HG03025 (cell line): ENCODE measurements around the gene FEM1A.
"Not testable (repeated sequence)": the region's sequence is repeated elsewhere in the genome, so short reads cannot be mapped to it uniquely, and the experiment has no call there.

Experiments
- ATAC-seq: cut with Tn5 transposase; IDR thresholded peaks from one replicate; pipeline ENCODE4 v1.9.1; 2021; ENCODE audit warnings: mild to moderate bottlenecking, moderate library complexity; ENCODE audit not compliant: unreplicated experiment, low FRiP score

Gene FEM1A

DNA sequence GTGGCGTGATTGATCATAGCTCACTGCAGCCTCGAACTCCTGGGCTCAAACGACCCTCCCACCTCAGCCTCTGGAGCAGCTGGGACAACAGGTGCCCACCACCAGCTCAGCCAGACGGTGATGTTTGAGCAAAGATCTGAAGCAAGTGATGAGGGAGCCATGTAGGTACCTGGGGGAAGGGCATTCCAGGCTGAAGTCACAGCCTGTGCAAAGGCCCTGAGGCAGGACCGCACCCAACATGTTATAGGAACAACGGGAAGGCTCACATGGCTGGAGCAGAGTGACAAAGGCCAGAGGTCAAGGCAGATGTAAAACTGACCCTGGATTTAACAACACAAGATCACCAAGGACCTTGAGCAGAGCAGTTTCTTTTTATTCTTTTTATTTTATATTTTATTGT lies 14.8 kb downstream of the FEM1A start:
- ATAC-seq: no peak

DNA sequence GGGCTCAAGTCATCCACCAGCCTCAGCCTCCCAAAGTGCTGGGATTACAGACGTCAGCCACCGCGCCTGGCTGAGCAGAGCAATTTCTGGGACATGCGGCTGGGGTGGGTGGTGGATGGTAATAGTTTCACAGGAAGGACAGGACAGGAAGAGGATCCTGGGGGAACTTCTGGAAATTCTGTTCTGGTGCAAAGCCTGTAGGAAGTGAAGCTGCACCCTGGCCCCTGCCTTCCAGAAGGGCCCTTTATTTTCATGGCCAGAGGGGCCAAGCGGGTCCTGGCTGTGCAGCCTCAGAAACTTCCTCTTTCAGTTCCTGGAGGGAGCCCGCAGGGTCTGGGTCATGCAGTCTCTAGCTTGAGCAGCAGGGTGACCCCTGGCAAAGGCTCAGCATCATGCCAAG lies 15.7 kb downstream of the FEM1A start:
- no peak for ATAC-seq

DNA sequence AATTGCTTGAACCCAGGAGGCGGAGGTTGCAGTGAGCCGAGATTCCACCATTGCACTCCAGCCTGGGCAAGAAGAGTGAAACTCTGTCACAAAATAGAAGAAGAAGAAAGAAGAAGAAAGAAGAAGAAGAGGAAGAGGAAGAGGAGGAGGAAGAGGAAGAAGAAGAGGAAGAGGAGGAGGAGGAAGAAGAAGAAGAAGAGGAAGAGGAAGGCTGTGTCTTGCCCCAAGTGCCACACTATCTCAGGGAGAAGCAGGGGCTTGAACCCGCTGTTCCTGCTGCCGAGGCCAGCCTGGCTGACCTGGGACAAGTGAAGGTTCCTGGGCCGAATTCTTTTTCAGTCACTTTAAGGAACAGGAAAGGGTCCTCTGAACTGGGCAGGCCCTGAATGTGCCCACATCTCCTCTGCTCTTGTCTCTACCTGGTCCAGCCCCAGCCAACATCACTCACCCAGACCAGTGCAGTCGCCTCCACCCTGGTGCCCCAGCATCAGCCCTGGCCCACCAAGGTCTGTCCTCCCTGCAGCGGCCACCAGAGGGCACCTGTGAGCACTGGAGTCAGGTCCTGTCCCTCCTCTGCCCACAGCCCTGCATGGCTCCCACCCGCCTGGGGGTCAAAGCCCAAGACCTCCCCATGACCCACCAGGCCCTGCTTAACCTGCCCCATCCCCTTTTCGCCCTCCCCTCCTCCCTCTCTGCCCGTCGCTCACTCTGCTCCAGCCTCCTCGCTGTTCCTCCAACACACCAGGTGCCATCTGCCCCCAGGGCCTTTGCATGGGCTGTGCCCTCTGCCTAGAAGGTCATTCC lies 20.0 kb downstream of the FEM1A start:
- no peak for ATAC-seq

DNA sequence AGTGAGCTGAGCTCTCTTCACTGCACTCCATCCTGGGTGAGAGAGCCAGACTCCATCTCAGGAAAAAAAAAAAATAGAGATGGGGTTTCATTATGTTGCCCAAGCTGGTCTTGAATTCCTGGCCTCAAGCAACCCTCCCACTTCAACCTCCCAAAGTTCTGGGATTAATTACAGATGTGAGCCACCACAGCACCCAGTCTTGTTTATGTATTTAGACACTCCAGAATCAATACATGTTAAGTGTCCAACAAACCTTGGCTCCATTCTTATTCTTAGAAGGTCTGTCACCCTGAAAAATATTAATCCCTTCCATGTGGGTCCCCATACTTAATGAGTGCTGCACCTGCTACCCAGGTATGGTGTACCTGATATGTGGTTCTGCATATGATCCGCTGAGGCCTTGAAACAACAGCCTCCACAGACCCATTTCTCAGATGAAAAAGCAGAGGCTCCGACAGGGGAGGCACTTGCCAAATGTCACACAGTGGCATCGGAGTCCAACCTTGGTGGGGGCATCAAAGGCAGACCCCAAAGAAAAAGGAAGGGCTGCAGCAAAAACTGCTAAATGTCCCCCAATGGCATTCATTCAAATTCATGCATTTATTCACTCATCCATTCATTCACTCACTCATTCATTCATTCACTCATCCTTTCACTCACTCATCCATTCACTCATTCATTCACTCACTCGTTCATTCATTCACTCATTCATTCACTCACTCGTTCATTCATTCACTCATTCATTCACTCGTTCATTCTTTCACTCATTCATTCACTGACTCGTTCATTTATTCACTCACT lies 23.3 kb downstream of the FEM1A start:
- ATAC-seq: no peak

DNA sequence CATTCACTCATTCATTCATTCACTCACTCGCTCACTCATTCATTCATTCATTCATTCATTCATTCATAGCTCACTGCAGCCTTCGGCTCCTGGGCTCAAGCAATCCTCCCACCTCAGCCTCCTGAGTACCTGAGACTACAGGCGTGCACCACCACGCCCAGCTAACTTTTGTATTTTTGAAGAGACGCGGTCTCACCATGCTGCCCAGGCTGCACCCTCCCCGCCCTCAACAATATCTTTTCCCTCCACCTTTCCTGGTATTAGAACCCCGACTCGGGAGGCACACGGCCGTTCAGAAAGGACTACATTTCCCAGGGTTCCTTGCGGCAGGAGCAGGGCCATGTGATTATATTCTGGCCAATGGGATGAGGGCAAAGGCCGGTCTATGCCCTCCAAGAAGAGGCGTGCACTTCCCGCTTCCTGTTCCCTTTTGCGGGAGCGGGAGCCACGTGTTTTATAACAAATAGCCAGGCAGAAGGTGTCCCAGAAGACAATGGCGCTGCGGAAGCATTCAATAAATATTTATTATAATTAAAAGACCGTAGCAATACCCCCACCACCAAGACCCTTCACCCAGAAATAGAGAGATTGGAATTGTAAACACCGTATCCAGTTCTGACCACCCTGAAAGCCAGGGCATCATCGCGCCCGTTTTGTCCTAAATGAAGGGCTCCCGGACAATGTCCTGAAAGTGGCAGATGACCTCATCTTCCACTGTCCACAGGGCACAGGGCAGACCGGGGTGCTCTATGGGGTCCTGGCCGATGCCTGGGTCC lies 24.1 kb downstream of the FEM1A start:
- ATAC-seq: no peak

DNA sequence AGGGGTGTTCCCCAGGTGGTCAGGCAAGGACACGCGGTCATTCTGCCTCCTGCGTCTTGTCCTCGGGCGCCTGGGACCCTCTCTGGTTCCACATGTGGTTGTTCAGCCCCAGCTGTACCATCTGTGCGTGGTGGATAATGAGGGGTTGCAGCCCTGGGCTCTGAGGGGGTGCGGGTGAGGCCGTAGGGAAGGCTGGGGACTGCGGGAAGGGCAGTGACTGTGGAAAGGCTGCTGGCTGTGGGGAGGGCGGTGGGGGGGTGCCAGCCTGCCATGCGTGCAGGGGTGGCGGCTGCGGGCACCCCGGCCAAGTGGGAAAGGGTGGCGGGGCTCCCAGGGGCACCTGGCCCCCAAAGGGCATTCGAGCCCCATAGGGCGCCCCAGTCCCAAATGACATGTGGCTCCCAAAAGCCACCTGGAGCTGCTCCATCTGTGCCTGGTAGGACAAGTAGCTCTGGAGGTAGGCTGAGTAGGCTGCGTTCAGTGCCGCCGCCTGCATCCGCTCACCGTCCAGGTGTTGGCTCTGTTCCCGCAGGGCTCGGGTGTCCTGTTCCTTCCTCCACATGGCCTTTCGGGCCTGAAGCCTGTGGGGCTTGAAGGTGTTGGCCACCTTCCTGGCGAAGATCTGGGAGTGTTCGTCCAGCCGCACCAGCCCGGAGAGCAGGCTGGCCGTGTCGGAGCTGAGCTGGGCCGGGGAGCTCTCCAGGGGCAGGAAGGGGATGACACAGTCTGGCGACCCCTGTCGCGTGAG lies 24.8 kb downstream of the FEM1A start:
- no peak for ATAC-seq

DNA sequence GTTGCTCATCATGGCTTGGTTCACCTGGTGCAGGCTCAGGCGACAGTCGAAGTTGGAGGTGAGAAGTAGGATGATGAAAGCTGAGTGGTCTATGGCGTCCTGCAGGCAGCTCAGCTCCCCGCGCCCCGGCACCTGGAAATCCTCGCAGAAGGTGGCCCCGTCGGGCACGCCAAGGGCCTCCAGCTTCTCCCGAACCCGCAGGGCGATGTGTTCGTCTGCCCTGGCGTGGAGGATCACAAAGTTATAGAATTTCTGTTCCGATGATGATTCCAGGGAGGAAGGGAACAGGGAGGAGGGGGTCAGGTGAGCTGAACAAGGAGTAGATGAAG lies 25.4 kb downstream of the FEM1A start:
- no peak for ATAC-seq

DNA sequence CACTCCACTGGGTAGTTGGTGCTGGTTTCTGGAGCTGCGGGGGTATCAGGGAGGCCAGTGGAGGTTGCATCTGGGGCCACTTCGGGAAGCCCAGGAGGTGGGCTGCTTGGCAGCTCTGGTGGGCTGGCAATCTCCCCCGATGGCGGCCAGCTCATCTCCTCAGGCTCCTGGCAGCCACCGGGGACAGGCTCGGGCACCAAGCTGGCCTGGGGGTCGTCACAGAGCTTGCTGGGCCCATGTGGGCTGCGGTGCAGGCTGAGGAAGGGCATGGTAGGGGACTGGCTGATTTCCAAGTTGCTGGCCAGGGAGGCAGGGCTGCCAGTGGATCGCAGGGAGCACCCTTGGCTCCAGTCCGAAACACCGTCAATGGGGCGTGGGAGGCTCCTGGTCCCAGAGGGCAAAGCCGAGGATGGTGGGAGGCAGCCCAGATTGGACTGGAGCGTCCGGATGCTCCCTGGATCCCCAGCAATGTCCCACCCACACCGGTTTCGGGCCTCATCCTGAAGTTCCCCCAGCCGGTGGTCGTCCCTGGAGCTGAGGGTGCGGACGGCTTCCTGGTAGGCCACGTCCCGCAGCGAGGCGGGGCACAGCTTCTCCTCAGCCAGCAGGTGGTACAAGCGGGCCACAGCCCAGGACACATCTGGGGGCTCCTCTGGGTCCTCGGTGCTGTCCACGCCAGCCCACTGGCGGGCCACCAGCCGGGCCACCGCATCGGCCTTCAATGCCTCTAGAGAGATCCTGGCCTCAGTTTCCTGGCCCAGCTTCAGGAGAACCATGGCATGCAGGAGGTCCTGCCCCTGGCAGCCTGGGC lies 26.1 kb downstream of the FEM1A start:
- no peak for ATAC-seq

DNA sequence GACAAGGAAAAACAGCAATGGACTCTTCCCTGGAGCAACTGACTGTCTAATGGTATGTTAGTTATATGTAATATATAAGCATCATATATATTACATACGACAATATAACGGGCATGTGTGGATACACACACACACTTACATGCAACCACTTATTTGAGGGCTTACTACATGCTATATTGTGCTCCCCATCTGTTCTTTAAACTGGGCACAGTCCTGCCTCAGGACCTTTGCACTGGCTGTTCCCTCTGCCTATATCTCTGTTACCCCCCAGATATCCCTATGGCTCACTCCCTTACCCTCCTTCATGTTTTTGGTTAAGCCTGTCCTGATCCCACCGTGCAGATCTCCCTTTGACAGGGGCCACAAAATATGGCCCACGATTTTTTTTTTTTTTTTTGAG lies 29.7 kb downstream of the FEM1A start:
- no peak for ATAC-seq

DNA sequence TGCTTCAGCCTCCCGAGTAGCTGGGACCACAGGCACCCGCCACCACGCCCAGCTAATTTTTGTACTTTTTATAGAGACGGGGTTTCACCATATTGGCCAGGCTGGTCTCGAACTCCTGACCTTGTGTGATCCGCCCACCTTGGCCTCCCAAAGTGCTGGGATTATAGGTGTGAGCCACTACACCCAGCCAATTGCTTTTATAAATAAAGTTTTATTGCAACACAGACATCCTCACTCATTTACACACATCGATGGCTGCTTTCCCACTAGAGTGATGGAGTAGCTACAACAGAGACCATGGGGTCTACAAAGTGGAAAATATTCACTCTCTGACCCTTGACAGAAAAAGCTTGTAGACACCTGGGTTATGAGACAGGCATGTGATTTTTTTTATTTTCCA lies 30.8 kb downstream of the FEM1A start:
- ATAC-seq: not testable (repeated sequence)

DNA sequence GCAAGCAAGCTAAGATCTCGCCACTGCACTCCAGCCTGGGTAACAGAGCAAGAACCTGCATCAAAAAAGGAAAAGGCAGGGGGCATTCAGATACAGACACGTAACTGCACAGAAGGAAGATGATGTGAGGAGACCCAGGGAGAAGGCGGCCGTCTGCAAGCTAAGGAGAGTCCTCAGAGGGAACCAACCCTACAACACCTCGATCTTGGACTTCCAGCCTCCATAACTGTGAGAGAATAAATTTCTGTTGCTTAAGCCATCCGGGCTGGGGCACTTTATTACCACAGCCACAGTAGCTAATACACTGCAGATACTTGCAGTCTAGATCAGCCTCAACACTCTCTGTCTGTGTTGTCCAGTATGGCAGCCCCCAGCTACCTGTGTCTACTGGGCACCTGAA lies 32.0 kb downstream of the FEM1A start:
- no peak for ATAC-seq

DNA sequence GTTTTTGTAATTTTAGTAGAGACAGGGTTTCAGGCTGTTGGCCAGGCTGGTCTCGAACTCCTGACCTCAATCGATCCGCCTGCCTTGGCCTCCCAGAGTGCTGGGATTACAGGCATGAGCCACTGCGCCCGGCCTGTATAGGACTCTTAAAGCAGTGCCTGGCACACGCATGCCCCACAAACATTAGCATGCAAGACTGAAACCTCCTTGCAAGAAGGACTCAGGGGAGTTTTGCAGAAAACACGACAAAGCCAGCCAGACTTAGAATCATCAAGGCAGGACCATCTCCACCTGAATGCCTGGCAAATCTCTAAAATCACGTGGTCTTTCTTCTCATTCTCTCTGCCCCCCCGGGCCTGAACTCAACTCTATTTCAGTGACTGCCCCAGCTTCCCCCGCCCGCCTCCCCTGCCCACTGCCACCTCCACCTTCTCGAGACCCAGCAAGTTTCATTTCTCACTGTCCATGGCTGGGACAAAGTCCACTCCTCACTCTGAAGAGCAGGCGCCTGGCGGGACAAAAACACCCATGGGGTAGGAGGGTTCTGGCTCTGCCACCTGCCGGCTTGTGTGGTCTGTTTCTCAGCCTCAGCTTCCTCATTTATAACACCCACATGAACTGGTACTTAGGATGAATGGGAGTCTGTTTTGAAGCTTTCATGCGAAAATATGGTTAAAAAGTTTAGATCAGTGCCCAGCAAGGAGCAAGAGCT lies 37.6 kb downstream of the FEM1A start:
- ATAC-seq: no peak

DNA sequence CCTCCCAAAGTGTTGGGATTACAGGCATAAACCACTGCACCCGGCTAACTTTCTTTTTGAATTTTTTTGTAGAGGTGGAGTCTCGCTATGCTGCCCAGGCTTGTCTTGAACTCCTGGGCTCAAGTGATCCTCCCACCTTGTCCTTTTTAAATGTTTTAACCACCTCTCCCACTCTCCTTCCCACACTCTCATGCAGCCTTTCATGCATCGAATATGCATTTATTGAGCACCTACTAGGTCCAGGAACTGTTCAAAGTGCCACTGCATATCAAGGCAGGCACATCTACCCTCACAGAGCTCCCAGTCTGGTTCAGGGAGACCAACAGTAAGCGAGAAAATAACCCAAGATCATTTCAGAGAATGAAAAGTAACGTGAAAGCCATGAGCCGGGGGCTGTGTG lies 38.8 kb downstream of the FEM1A start:
- no peak for ATAC-seq

DNA sequence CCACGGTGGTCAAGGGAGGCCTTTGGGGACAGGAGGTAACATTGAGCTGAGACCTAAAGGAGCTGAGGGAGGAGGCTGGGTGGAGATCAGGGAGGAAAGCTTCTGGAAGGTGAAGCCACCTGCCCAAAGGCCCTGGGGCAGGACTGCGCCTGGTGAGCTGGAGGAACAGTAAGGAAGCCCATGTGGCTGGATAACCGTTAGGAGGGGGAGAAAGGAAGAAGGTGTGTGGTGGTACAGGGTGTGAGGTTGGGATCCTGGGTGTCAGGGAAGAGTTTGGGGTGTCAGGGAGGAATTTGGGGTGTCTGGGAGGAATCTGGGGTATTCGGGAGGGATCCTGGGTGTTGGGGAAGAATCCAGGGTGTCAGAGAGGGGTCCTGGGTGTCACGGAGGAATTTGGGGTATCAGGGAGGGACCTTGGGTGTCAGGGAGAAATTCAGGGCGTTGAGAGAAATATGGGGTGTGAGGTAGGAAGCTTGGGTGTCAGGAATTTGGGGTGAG lies 39.3 kb downstream of the FEM1A start:
- no peak for ATAC-seq

DNA sequence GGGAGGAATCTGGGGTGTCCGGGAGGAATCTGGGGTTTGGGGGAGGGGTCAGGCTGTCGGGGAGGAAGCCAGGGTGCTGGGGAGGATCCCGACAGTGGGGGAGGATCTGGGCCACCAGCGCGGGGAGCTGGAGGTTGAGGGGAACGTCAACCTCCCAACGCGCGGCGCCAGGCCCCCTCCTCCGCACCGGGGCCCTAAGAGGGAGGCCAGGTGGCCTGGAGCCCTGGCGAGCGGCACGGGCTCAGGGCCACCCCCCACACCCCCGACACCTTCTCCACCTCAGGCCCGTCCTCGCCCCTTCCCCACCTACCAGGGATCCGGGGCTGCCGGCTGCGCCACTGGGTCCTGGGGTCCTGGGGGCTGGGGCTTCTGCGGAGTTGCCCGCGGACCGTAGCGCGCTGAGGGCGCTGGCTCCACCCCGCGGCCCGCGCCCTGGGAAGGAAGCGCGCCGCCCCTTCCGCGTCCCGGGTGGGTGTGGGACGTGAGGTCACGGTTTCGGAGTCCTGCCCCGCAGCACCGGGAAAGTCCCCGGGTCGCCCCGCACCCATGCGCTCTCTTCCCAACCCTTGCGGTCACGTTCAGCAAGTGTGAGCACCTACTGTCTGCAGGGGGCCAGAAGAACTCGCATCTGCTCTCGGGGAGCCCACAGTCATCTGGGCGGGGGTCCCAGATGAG lies 39.9 kb downstream of the FEM1A start, which contains the start of gene TICAM1:
Gene TICAM1, minus strand, starts transcription at position 409 of the 675 bp plus-strand sequence. CDS start 13,335 bp downstream, outside the sequence.
- peak; percentile 52 for ATAC-seq

DNA sequence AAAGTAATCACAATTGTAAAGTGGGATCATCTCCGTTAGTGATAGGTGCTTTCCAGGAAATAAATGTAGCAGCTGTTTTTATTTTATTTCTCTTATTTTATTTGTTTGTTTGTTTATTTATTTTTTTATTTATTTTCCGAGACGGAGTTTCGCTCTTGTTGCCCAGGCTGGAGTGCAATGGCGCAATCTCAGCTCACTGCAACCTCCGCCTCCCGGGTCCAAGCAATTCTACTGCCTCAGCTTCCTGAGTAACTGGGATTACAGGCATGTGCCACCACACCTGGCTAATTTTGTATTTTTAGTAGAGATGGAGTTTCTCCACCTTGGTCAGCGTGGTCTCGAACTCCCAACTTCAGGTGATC lies 40.4 kb downstream of the FEM1A start:
- ATAC-seq: not testable (repeated sequence)

DNA sequence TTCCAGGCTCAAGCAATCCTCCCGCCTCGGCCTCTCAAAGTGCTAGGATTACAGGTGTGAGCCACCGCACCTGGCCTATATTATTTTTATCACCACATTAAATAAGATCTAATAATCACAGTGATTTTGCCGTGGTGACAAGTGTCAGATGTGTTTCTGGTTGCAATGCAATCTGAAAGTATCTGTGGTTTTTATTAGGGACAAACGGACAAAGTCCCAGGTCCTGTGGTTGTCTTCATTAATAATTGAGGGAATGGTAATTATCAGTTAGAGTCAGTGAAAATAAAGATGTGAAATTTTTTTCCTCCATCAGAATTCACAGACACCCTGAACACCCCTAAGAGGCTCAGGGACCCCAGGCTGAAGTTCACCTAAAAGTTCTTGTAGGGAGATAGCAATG lies 41.2 kb downstream of the FEM1A start:
- no peak for ATAC-seq

DNA sequence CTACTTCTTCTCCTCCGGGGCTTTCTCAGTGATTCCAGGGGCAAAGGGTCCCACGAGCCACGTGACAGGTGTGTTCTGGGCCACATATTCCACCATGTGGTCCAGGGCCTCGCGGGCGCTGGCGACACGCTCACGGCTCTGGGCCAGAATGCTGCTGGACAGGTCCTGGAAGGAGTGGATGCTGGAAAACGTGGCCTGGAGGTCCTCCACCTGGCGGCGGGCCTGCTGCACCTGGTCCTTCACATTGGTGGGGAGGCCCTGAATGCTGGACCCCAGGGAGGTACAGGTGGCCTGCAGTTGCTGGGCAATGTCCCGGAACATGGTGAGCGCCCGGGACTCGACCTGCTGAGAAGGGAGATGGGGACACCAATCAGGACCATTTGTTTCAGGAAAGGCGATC lies 47.7 kb downstream of the FEM1A start:
- ATAC-seq: no peak

DNA sequence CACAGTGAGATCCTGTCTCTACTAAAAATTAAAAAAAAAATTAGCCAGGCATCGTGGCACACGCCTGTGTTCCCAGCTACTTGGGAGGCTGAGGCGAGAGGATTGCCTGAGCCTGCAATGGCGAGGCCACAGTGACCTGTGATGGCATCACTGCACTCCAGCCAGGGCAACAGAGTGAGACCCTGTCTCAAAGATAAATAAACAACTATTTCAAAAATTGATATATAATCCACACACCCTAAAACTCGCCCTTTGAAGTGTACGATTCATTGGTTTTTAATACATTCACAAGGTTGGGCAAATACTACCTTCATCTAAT lies 52.1 kb downstream of the FEM1A start:
- no peak for ATAC-seq
